ENCODE results near the gene HAAO.

The HAAO gene

GRCh38 chr2:42792087-42792582, 248 bp downstream of the HAAO start:
- ATAC-seq = peak; percentile 6 to 21

- no peak for ATAC-seq
Observed at GRCh38 chr2:42791606-42792005, 777 bp downstream of the HAAO start.

DNA sequence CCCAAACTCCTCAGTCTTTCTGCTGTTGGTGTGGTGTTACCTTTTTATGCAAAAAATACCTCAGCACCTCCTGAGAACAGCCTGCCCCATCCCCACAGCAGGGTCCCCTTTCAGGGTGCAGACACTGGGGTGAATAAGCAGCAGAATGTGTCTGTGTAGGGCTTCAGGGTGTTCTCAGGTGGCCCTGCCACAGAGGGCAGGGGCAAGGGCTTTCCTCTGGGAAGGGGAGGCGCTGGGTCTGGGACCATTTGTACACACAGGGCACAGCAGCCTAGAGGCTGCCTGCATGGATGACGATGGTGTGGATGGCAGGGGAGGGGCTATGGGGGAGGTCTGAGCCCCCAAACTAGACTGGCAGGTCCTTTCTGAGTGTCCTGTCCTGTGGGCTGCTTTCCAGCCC, 2.6 kb downstream of the HAAO start:
- ATAC-seq = no peak

DNA sequence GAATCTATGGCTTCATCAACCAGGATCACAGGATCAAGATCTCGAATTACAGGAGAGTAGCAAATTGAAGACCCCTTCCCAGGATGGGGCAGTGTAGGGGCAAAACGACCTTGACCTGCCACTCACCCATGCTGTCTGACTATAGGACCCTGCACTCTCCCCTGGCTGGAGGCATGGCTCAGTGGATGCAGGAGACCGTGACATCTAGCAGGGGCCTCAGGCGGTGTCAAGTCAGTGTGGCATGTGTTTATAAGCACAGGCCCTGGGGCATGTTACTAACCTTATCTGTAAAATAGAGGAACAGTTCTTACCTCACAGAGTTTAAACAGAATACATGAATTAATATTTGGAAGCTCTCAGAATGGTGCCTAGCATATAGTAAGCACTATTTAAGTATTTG, 3.5 kb downstream of the HAAO start:
- no peak for ATAC-seq

DNA sequence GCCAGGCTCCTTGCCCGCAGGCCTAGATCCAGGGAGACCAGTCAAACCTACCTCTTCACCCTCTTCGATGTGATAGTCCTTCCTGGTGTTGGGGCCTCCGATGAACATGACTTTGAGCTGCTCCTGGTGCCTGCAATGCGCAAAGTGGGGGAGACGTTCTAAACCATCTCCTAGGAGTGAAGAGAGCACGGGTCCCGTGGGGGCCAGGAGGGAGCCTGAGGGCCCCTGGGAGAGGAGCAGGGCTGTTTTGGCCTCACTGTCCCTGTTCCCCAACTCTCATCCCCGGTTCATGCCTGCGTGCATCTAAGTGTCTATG, 3.9 kb downstream of the HAAO start:
- no peak for ATAC-seq

- no peak for ATAC-seq
Observed at GRCh38 chr2:42787788-42788477, 4.5 kb downstream of the HAAO start.

DNA sequence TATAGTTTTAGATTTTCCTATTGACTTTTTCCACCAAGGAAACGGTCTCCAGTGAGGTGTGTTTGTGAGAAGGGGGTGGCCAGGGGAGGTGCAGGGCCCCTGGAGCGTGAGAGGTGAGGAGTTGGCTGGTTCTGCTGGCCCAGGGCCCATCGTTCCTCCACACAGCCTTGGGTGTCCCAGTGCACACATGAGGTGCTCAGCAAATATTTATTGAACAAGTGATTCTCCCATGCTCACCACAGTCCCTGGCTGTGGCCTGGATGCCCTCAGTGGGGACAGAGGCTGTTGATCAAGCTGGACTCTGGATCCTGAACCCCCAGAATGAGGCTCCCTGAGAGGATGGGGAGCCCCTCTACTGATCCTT, 5.0 kb downstream of the HAAO start:
- no peak for ATAC-seq

GRCh38 chr2:42786561-42787345, 5.6 kb downstream of the HAAO start:
- ATAC-seq = no peak

DNA sequence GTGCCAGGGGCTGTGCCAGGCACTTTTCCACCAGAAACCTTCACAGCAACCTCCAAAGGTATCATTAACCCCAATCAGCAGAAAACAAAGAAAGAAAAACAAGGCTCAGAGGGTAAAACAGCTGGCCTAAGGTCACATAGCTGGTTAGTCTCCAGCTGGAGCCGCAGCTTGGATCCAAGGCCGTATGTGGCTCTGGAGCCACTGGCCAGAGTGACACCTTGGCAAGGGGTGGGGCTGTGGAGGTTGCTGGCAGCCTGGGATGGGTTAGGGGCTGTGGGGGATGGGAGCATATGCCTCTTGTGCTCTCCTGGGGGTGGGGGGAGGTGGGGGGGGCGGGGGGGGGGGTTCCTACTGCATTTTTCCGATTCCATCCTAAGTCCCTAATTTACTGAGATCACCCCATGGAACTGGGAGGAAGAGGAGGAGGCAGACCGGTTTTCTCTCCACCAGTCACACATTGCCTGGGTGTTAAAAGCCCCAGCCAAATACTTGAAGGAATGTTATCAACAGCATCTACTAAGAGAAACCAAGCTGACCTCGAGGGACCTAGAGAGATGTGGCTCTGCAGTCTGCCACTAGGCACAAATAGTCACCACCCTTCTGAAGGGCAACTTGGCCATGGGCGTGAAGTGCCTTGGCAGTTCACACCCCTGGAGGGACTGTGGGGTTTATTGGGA, 8.0 kb downstream of the HAAO start:
- no peak for ATAC-seq

- ATAC-seq = no peak
Observed at GRCh38 chr2:42783511-42783910, 8.9 kb downstream of the HAAO start.

DNA sequence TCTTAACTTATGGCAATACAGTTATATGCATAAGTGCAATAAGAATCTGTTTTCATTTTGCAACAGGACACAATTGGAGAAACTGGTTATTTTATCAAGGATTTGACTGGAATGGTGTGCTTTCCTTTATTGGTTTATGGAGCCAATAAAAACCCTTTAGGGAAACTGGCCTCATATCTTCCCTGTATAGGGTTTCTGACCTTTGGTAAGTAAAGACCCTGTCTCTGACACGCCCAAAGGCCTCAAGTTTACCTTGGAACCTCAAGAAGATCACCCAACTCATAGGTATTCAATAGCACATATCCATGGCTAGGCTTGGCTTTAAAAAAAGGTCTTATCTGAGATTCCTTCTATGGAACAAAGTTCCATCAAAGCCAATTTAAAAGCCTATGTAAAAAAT, 11.2 kb downstream of the HAAO start:
- no peak for ATAC-seq

DNA sequence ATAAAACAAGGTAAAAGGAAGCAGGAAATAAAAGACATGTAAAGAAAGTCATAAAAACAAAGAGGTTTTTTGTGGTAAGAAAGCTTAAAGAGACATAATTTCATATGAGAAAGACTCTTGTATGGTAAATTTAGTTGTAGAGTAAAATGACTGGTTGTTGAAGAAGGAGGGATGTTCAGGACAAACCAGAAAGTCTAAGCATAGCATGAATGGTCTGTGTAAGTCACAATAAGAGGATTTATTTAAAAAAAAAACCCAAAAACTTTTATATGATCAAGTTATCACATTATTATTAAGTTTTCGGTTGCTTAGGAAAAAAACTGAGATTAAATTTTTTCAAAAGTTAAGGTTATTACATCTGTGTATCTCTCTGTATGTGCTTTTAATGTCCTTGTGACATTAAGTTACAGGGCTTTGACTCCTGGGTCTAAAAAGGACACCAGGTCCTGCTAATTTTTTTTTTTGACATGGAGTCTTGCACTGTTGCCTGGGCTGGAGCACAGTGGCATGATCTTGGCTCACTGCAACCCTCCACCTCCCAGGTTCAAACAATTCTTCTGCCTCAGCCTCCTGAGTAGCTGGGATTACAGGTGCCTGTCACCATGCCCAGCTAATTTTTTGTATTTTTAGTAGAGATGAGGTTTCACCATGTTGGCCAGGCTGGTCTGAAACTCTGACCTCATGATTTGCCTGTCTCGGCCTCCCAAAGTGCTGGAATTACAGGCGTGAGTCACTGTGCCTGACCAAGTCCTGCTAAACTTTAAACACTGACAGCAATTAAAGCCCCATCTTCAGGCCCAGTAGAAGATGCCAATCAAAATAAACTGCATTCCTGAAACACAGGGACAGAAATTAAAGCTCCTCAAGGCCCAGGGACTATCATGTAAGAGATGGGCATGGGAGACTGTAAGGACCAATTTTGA, 14.2 kb downstream of the HAAO start:
- ATAC-seq = no peak

DNA sequence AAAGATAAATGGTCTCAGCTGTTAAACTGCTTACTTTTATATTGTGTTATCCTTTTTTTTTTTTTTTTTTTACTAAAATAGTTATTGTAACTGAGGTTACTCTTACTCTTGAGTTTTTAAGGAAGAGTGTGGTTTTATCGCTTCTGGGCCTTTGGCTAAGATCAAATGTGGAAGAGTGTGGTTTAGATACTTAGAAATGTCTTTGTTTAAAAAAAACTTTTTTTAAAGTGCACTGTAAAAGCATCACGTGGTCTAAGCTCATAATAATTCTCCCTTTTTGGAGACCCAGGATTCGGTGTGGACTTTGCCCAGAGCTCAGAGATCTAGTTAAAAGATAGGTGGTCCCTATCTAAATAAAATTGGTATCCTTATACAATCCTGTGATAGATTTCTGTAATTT, 16.6 kb downstream of the HAAO start:
- no peak for ATAC-seq

DNA sequence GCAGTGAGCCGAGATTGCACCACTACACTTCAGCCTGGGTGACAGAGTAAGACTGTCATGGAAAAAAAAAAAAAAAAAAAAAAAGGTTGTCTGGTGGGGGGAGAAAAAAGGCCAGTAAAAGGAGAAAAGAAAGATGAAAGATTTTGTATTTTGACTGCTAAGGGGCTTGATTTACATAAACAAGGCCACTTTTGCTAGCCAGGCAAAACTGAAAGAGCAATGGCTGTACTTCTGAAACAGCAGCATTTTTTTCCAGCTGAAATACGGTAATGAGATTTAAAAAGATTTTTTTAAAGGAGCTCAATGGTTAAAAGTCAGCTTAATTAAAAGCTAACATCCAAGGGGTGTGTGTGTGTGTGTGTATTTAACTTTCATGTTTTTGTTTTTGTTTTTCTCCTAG, 17.2 kb downstream of the HAAO start:
- no peak for ATAC-seq

DNA sequence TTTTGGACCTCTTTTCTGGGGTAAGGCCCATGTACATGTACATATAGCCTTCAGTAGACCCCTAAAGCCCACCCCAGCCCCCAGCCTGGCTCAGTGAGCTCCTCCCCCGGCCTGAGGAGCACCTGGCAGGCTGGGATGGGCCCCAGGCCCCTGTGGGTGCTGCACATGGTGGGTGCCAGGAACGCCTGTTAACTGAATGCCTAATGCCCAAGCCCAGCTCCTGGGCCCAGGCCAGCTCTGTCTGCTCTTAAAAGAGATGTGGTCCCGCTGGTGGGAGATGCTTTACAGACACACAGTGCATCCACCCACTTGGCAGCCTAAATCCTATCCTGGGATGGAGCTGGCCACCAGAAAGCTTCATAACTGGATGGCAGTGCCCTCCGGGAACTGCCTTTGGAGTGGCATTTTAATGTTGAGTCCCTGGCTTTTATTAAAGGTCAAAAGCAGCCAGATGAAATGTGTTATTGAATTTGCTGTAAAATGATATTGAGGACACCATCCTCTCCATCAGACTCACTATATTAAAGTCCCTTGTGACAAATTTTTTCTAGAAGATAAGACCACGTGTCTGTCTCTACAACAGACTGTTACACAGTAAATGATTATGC, 20.7 kb downstream of the HAAO start:
- ATAC-seq = no peak

DNA sequence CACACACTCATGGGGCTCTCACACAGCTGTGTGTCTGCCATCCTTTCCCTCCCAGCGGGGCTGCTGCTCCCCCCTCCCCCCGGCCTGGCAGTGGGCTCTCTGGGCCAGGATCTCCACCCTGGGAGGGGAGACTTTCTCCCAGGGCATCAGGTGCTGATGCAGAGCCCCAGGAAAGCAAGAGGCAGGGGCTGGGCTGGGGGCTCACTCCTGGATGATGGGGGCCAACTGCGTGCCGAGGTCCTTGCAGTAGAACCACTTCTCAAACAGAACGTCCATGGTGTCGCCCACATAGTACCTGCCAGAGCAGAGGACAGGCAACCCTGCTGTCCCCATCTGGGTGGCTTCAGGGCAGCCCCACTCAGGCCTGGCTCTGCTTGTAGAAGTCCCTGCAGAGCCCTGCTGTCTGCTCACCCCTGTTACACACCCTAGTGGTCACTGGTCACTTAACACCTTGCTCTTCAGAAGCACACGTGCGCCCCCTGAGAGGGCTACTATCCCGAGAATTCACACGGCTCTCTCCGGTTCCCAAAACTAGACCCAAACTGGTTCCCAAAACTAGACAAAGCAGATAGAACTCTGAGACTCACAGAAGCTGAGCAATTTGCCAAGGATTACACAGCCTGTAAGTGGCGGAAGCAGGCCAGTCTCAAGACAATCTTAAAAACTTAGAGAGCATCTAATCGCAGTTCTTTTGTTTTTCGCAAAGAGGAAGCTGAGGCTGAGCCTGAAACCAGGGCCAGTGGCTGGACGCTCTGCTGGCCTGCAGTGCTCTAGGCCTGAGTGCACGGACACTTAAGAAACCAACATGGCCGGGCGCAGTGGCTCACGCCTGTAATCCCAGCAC, 21.9 kb downstream of the HAAO start:
- ATAC-seq = no peak

GRCh38 chr2:42769583-42770287, 22.6 kb downstream of the HAAO start:
- no peak for ATAC-seq

- ATAC-seq = no peak
Observed at GRCh38 chr2:42768706-42769256, 23.6 kb downstream of the HAAO start.

GRCh38 chr2:42767899-42768705, 24.3 kb downstream of the HAAO start:
- ATAC-seq = no peak
